NK-92 (cell line): ENCODE data around the gene UBA52.
A peak's percentile ranks its signal among the peaks of the same experiment; 100 is the strongest.
"Not testable (repeated sequence)": the region's sequence is repeated elsewhere in the genome, so short reads cannot be mapped to it uniquely, and the experiment has no call there.

Source experiments
- DNase-seq: peaks from one replicate; lab custom pipeline; 2025; ENCODE audit not compliant: unreplicated experiment; lab: John Stamatoyannopoulos, UW

Gene UBA52

GRCh38 chr19:18571564-18572344 lies at the start of gene UBA52:
TSS of gene UBA52 (plus strand) at chr19:18571857. CDS start at chr19:18573301, 1,444 bp downstream.
- peak; percentile 87 for DNase-seq

GRCh38 chr19:18522124-18522861 lies 49.4 kb upstream of the UBA52 start:
- peak; percentile 99 for DNase-seq

- not testable (repeated sequence) for DNase-seq
Measured at GRCh38 chr19:18522862-18523440, 48.7 kb upstream of the UBA52 start.

- DNase-seq: no peak
Measured at GRCh38 chr19:18523841-18524240, 47.8 kb upstream of the UBA52 start.

- DNase-seq: no peak
Measured at GRCh38 chr19:18526316-18526715, 45.3 kb upstream of the UBA52 start.

GRCh38 chr19:18529782-18530181 lies 41.9 kb upstream of the UBA52 start:
- DNase-seq: no peak

GRCh38 chr19:18531485-18531884 lies 40.2 kb upstream of the UBA52 start:
- DNase-seq: no peak

- DNase-seq: no peak
Measured at GRCh38 chr19:18532168-18532890, 39.3 kb upstream of the UBA52 start.

- no peak for DNase-seq
Measured at GRCh38 chr19:18533058-18533457, 38.6 kb upstream of the UBA52 start.

- DNase-seq: no peak
Measured at GRCh38 chr19:18536475-18536874, 35.2 kb upstream of the UBA52 start.

GRCh38 chr19:18537431-18537830 lies 34.2 kb upstream of the UBA52 start:
- DNase-seq: no peak

GRCh38 chr19:18538115-18538514 lies 33.5 kb upstream of the UBA52 start:
- no peak for DNase-seq

GRCh38 chr19:18539372-18539771 lies 32.3 kb upstream of the UBA52 start:
- no peak for DNase-seq

GRCh38 chr19:18540200-18540599 lies 31.5 kb upstream of the UBA52 start:
- DNase-seq: not testable (repeated sequence)

GRCh38 chr19:18541258-18541991 lies 30.2 kb upstream of the UBA52 start:
- DNase-seq: no peak

- DNase-seq: no peak
Measured at GRCh38 chr19:18541992-18542940, 29.4 kb upstream of the UBA52 start.

GRCh38 chr19:18542941-18543813 lies 28.5 kb upstream of the UBA52 start, which contains the start of gene FKBP8:
TSS of gene FKBP8 (minus strand) at chr19:18543573. CDS start at chr19:18541970, 1,603 bp downstream.
- no peak for DNase-seq

GRCh38 chr19:18543814-18544475 lies 27.7 kb upstream of the UBA52 start:
- no peak for DNase-seq
